ENCODE results near the gene NLGN4X. TPM values are rescaled to one million over a fixed set of nuclear protein-coding genes. Genes with fewer than 3 reads are reported as not detected.

NLGN4X gene
- total RNA-seq, 1 donor from 2014 or later = 1.2 TPM

DNA sequence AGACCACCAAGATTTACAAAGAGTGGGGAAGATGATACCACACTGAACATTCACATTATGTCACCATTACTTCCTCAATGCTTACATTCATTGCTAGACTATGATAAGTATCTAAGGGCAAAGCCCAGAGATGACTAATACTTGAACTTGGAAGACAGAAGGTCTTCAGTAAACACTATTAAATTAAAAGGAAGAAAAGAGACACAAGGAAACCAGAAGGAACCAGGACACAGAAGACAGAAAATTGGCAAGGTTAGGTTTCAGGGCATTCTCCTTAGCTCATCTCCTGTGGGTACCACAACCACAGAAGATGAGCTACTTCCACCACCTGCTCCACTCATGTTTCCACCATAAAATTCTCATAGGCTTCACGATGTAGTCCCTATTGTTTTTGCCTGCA is 64.9 kb downstream of the NLGN4X start:
- Mint-ChIP-seq H3K36me3 (ENCODE audit: low read depth) (no peaks in the 10 kb centered on the region), H3K27me3 (ENCODE audit: low read depth) (no peaks in the 10 kb centered on the region), H3K27ac (ENCODE audit: unreplicated experiment) (no peak overlapping the region), H3K9me3 (ENCODE audit: low read depth) (peaks cover 3% of the 10 kb centered on the region), H3K4me1 (ENCODE audit: low read depth) (no peaks in the 10 kb centered on the region), H3K4me3 (ENCODE audit: unreplicated experiment) (no peak overlapping the region)
- DNase-seq (ENCODE audit: low spot score) = no peak
- no peak for TF ChIP-seq CTCF (IDR thresholded peaks at IDR 0.05)

DNA sequence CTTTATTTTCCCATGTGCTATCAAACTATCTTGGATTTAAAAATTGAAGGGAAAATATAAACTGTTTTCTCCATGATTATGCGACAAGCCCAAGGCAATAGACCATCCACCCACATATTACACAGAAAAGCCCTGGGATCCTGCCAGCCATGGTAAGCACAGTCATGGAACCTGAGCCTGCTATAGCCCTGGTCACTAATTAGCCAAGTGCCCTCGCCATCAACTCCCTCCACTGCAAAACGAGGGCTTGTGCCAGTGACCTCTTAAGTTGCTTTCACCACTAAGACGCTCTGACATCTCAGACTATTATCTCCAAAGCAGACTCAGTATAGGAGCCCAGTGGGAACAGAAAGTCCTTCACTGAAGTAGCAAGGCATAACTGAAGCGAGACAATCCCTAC is 69.2 kb downstream of the NLGN4X start:
- H3K4me1 Mint-ChIP-seq (ENCODE audit: low read depth) = no peaks in the 10 kb centered on the region
- no peak for TF ChIP-seq CTCF (IDR thresholded peaks at IDR 0.05)
- DNase-seq (ENCODE audit: low spot score) = no peak
- H3K27ac Mint-ChIP-seq (ENCODE audit: unreplicated experiment) = no peak overlapping the region
- no peaks in the 10 kb centered on the region for H3K36me3 Mint-ChIP-seq (ENCODE audit: low read depth)
- no peaks in the 10 kb centered on the region for H3K27me3 Mint-ChIP-seq (ENCODE audit: low read depth)
- H3K9me3 Mint-ChIP-seq (ENCODE audit: low read depth) = peaks cover 9% of the 10 kb centered on the region
- H3K4me3 Mint-ChIP-seq (ENCODE audit: unreplicated experiment) = no peak overlapping the region

- Mint-ChIP-seq H3K36me3 (ENCODE audit: low read depth) (no peaks in the 10 kb centered on the region), H3K4me1 (ENCODE audit: low read depth) (no peaks in the 10 kb centered on the region), H3K27me3 (ENCODE audit: low read depth) (no peaks in the 10 kb centered on the region), H3K4me3 (ENCODE audit: unreplicated experiment) (no peak overlapping the region), H3K9me3 (ENCODE audit: low read depth) (peaks cover 8% of the 10 kb centered on the region), H3K27ac (ENCODE audit: unreplicated experiment) (no peak overlapping the region)
- no peak for DNase-seq (ENCODE audit: low spot score)
- no peak for TF ChIP-seq CTCF (IDR thresholded peaks at IDR 0.05)
Observed at GRCh38 chrX:6151971-6152370, 76.7 kb downstream of the NLGN4X start.

- no peak for DNase-seq (ENCODE audit: low spot score)
- Mint-ChIP-seq H3K4me3 (ENCODE audit: unreplicated experiment) (no peak overlapping the region), H3K4me1 (ENCODE audit: low read depth) (no peaks in the 10 kb centered on the region), H3K27me3 (ENCODE audit: low read depth) (no peaks in the 10 kb centered on the region), H3K9me3 (ENCODE audit: low read depth) (peaks cover 5% of the 10 kb centered on the region), H3K27ac (ENCODE audit: unreplicated experiment) (no peak overlapping the region), H3K36me3 (ENCODE audit: low read depth) (no peaks in the 10 kb centered on the region)
- no peak for TF ChIP-seq CTCF (IDR thresholded peaks at IDR 0.05)
Observed at GRCh38 chrX:6149060-6149872, 79.4 kb downstream of the NLGN4X start.

GRCh38 chrX:6134255-6134654 is 94.4 kb downstream of the NLGN4X start:
- H3K27me3 Mint-ChIP-seq (ENCODE audit: low read depth) = no peaks in the 10 kb centered on the region
- no peak for TF ChIP-seq CTCF (IDR thresholded peaks at IDR 0.05)
- no peaks in the 10 kb centered on the region for H3K36me3 Mint-ChIP-seq (ENCODE audit: low read depth)
- no peaks in the 10 kb centered on the region for H3K4me1 Mint-ChIP-seq (ENCODE audit: low read depth)
- H3K4me3 Mint-ChIP-seq (ENCODE audit: unreplicated experiment) = no peak overlapping the region
- DNase-seq (ENCODE audit: low spot score) = no peak
- H3K9me3 Mint-ChIP-seq (ENCODE audit: low read depth) = peaks cover 12% of the 10 kb centered on the region
- no peak overlapping the region for H3K27ac Mint-ChIP-seq (ENCODE audit: unreplicated experiment)

Data from chondrocyte (in vitro differentiated cells).